CD14-positive monocyte (primary cell): ENCODE measurements around the gene SMIM43. TPM values are rescaled to one million over a fixed set of nuclear protein-coding genes. Genes with fewer than 3 reads are reported as not detected.

ENCODE experiments used
- DNase-seq, 3 donors: peaks; one replicate each; pipeline ENCODE4 v3.0.0-alpha.2; 2011 to 2022
- H2AFZ ChIP-seq: 2 replicates; pipeline ENCODE4 v1.6.0; 2012; ENCODE audit warnings: mild to moderate bottlenecking, low read depth, low read length, inconsistent platforms; ENCODE audit not compliant: insufficient read depth, poor library complexity, severe bottlenecking
- H3K27ac ChIP-seq, 2 donors: 1 replicate in 1 of 2; 2 replicates in 1 of 2; pipeline ENCODE4 v1.5.1; 2012 to 2013; ENCODE audit warnings: low read length in 2 of 2, control low read depth in 1 of 2, inconsistent platforms in 1 of 2, low read depth in 1 of 2, mild to moderate bottlenecking in 1 of 2
- H3K27me3 ChIP-seq, 2 donors: one replicate each; pipeline versions ENCODE4 v1.6.0 to v1.6.1; 2011 to 2013; ENCODE audit warnings: low read length in 2 of 2; ENCODE audit not compliant: control insufficient read depth in 2 of 2, insufficient read depth in 2 of 2
- H3K36me3 ChIP-seq, 2 donors: replicated peaks in 1 of 2; 1 replicate in 1 of 2; 2 replicates in 1 of 2; pipeline versions ENCODE4 v1.5.1 to v1.6.1; 2012 to 2013; ENCODE audit warnings: low read length in 2 of 2, control low read depth in 1 of 2, inconsistent platforms in 1 of 2, mild to moderate bottlenecking in 1 of 2; ENCODE audit not compliant: insufficient read depth in 2 of 2, control insufficient read depth in 1 of 2
- H3K4me1 ChIP-seq, 2 donors: 1 replicate in 1 of 2; 2 replicates in 1 of 2; pipeline versions ENCODE4 v1.5.1 to v1.6.1; 2012 to 2013; ENCODE audit warnings: low read length in 2 of 2, control low read depth in 1 of 2, inconsistent platforms in 1 of 2, mild to moderate bottlenecking in 1 of 2, moderate library complexity in 1 of 2; ENCODE audit not compliant: insufficient read depth in 2 of 2, control insufficient read depth in 1 of 2
- H3K4me2 ChIP-seq: replicated peaks from 2 replicates; pipeline ENCODE3; 2012; ENCODE audit warnings: low read length, moderate library complexity, mild to moderate bottlenecking; ENCODE audit not compliant: poor library complexity, severe bottlenecking; ENCODE audit errors: extremely low read depth
- H3K4me3 ChIP-seq, 3 experiments: fragments of 200-600 bp in 1 of 3; sonication (generic) in 1 of 3; replicated peaks in 1 of 3; 1 replicate in 2 of 3; 2 replicates in 1 of 3; pipeline ENCODE4 v1.5.1; 2011 to 2013; ENCODE audit warnings: low read length in 3 of 3, mild to moderate bottlenecking in 3 of 3, control low read depth in 2 of 3, low read depth in 2 of 3, inconsistent platforms in 1 of 3, moderate library complexity in 1 of 3
- H3K79me2 ChIP-seq: 2 replicates; pipeline ENCODE4 v1.6.0; 2012; ENCODE audit warnings: mild to moderate bottlenecking, control low read depth, inconsistent platforms, low read length, moderate library complexity; ENCODE audit not compliant: insufficient read depth
- H3K9ac ChIP-seq: 2 replicates; pipeline ENCODE4 v1.6.0; 2017; ENCODE audit warnings: low read length, mild to moderate bottlenecking; ENCODE audit not compliant: insufficient read depth, poor library complexity, severe bottlenecking
- H3K9me3 ChIP-seq, 2 donors: replicated peaks in 1 of 2; 1 replicate in 1 of 2; 2 replicates in 1 of 2; pipeline versions ENCODE4 v1.5.1 to v1.6.1; 2012 to 2013; ENCODE audit warnings: low read length in 2 of 2, control low read depth in 1 of 2; ENCODE audit not compliant: control insufficient read depth in 1 of 2, insufficient read depth in 1 of 2
- H4K20me1 ChIP-seq: 2 replicates; pipeline ENCODE4 v1.6.0; 2012; ENCODE audit warnings: mild to moderate bottlenecking, low read length, control low read depth, moderate library complexity; ENCODE audit not compliant: insufficient read depth
- H3K27ac Mint-ChIP-seq, 7 donors: one replicate each; pipeline ENCODE4 v1.8.0; 2020; ENCODE audit warnings: mild to moderate bottlenecking in 7 of 7, mixed read lengths in 7 of 7, moderate library complexity in 6 of 7, inconsistent platforms in 2 of 7
- H3K27me3 Mint-ChIP-seq, 3 donors: one replicate each; pipeline ENCODE4 v1.8.0; 2021 to 2022; ENCODE audit warnings: low read depth in 3 of 3, mild to moderate bottlenecking in 3 of 3, mixed read lengths in 3 of 3, moderate library complexity in 3 of 3, inconsistent platforms in 1 of 3
- H3K36me3 Mint-ChIP-seq, 2 donors: one replicate each; pipeline ENCODE4 v1.8.0; 2020; ENCODE audit warnings: mixed read lengths in 2 of 2, inconsistent platforms in 1 of 2, mild to moderate bottlenecking in 1 of 2
- H3K4me1 Mint-ChIP-seq: one replicate; pipeline ENCODE4 v1.8.0; 2020; ENCODE audit warnings: mild to moderate bottlenecking, mixed read lengths
- H3K4me3 Mint-ChIP-seq, 2 donors: one replicate each; pipeline ENCODE4 v1.8.0; 2020; ENCODE audit warnings: mild to moderate bottlenecking in 2 of 2, mixed read lengths in 2 of 2, moderate library complexity in 1 of 2
- H3K9me3 Mint-ChIP-seq, 7 donors: one replicate each; pipeline ENCODE4 v1.8.0; 2020 to 2022; ENCODE audit warnings: mixed read lengths in 7 of 7, mild to moderate bottlenecking in 6 of 7, moderate library complexity in 6 of 7, inconsistent platforms in 2 of 7
- WGBS: methylation state at CpG from one replicate; pipeline ENCODE4 v1.1.5; 2013; ENCODE audit warnings: missing lambda C conversion rate; ENCODE audit not compliant: insufficient coverage; 5-methylcytosine and 5-hydroxymethylcytosine counted together
- intact Hi-C, 2 donors: fragments of 100-400 bp; cut with micrococcal nuclease; formaldehyde crosslinking; loops; one replicate each; pipeline versions ENCODE4 v1.15.0 to v1.15.1; 2023
- polyA plus RNA-seq, 3 donors: library from polyadenylated mRNA; depleted of rRNA in 1 of 3; unstranded in 2 of 3; stranded (reverse) in 1 of 3; fragments of 300-500 nt in 2 of 3; fragments of >200 nt in 1 of 3; fragmentation: Illumina TruSeq in 2 of 3; gene quantifications; 1 replicate in 2 of 3; 2 replicates in 1 of 3; pipeline ENCODE4 v1.2.3, GENCODE V29; 2012 to 2021
- TF ChIP-seq, protein P1 (sequence below): fragments of 200-600 bp; IDR thresholded peaks from one replicate; pipeline ENCODE4 v1.8.0; 2022; ENCODE audit warnings: antibody characterized with exemption, mild to moderate bottlenecking

SMIM43 gene
- polyA plus RNA-seq, 3 donors: not detected

DNA sequence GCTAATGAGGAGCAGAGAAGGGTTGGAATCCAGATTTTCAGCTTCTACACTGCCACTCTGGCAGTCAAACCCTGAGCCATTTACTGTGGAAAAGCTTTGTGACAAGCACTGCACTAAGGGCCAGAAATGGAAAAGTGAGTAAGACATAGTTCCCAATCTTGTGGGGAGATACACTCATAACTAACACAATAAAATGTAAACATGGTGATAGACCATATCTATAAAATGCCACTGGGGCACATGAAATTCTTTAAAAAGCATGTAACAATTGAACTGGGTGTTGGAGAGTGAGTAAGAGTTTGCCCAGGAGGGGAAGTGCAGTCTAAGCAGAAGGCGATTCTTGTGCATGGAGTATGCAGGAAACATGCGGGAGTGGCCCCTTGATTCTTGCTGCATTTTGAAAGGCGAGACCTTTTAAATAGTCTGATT, 36.2 kb downstream of the SMIM43 start:
- peaks cover 0 to 6% (median 0%) of the 10 kb centered on the region in 3 donors for H3K27me3 Mint-ChIP-seq
- no peak overlapping the region for H3K4me3 Mint-ChIP-seq
- H3K27ac Mint-ChIP-seq: no peak overlapping the region
- peaks cover 0 to 2% (median 0%) of the 10 kb centered on the region in 7 donors for H3K9me3 Mint-ChIP-seq
- 67% methylated on average over 1 of the region's 3 CpGs for WGBS
- no peak overlapping the region for H3K27ac ChIP-seq
- H2AFZ ChIP-seq: no peak overlapping the region
- TF ChIP-seq, protein P1, sequence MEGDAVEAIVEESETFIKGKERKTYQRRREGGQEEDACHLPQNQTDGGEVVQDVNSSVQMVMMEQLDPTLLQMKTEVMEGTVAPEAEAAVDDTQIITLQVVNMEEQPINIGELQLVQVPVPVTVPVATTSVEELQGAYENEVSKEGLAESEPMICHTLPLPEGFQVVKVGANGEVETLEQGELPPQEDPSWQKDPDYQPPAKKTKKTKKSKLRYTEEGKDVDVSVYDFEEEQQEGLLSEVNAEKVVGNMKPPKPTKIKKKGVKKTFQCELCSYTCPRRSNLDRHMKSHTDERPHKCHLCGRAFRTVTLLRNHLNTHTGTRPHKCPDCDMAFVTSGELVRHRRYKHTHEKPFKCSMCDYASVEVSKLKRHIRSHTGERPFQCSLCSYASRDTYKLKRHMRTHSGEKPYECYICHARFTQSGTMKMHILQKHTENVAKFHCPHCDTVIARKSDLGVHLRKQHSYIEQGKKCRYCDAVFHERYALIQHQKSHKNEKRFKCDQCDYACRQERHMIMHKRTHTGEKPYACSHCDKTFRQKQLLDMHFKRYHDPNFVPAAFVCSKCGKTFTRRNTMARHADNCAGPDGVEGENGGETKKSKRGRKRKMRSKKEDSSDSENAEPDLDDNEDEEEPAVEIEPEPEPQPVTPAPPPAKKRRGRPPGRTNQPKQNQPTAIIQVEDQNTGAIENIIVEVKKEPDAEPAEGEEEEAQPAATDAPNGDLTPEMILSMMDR: no peak
- no peak overlapping the region for H3K4me3 ChIP-seq
- DNase-seq: no peak
- no peaks in the 10 kb centered on the region for H3K79me2 ChIP-seq
- intact Hi-C loops: no loop called here
- H3K9me3 ChIP-seq: no peaks in the 10 kb centered on the region
- H3K4me1 ChIP-seq: no peaks in the 10 kb centered on the region
- no peaks in the 10 kb centered on the region for H3K4me1 Mint-ChIP-seq
- H3K9ac ChIP-seq: no peak overlapping the region
- no peaks in the 10 kb centered on the region for H3K27me3 ChIP-seq
- no peak overlapping the region for H3K4me2 ChIP-seq
- no peaks in the 10 kb centered on the region for H4K20me1 ChIP-seq
- H3K36me3 ChIP-seq: no peaks in the 10 kb centered on the region
- no peaks in the 10 kb centered on the region for H3K36me3 Mint-ChIP-seq

DNA sequence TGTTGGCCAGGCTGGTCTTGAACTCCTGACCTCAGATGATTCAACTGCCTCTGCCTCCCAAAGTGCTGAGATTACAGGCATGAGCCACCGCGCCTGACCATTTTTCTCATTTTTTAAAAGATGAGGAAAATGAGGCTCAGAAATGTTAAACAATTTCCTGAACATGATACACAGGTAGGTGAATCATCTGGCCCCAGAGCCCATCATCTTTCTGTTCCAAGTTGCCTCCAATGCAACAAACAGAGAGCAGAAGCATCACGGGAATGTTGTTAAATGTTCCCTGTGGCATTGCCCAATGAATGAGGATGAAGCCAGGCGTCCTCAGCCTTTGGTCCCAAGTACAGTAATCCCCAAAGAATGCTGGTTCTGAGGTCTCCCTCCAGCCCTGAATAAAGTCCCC, 36.9 kb downstream of the SMIM43 start:
- Histone ChIP-seq H4K20me1 (no peaks in the 10 kb centered on the region), H3K4me2 (no peak overlapping the region), H2AFZ (no peak overlapping the region), H3K27me3 (no peaks in the 10 kb centered on the region), H3K36me3 (no peaks in the 10 kb centered on the region), H3K4me3 (no peak overlapping the region), H3K9ac (no peak overlapping the region), H3K79me2 (no peaks in the 10 kb centered on the region), H3K27ac (no peak overlapping the region), H3K9me3 (no peaks in the 10 kb centered on the region), H3K4me1 (no peaks in the 10 kb centered on the region)
- TF ChIP-seq, protein P1: no peak
- Mint-ChIP-seq H3K4me3 (no peak overlapping the region), H3K9me3 (peaks cover 0 to 2% (median 0%) of the 10 kb centered on the region in 7 donors), H3K27me3 (peaks cover 0 to 6% (median 0%) of the 10 kb centered on the region in 3 donors), H3K4me1 (no peaks in the 10 kb centered on the region), H3K36me3 (no peaks in the 10 kb centered on the region), H3K27ac (no peak overlapping the region)
- no peak for DNase-seq
- intact Hi-C loops: no loop called here
- 90% methylated on average over 2 of the region's 4 CpGs for WGBS
